Stimulated activated CD4-positive, alpha-beta T cell treated with anti-CD3 and anti-CD28 coated beads, Interleukin-2, amount 100 ng/mL, for 24 hours (primary cell): ENCODE measurements around the gene DDX10.

Experiments used
- DNase-seq, 2 donors: peaks; one replicate each; pipeline ENCODE4 v3.0.0-alpha.2; 2020

The DDX10 gene

DNA sequence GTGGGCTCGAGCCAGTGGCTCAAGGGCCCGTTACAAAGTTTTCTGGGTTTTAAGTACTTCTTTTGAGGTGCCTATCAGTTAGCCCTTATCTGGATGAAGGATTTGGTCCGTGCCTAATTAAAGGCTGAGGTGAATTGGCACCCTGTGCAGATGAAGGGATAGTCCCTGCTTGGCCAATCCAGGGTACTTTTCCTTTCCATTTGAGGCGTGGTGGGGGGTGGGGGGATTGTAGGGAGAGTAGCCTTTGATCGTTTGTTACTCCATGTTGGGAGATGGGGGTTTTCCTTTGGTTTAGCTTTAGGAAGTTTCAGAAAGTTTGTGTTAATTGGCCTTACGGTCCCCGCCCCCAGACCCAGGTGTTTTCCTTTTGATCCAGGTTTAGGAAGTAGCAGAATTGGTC lies 170.8 kb downstream of the DDX10 start:
- no peak for DNase-seq

DNA sequence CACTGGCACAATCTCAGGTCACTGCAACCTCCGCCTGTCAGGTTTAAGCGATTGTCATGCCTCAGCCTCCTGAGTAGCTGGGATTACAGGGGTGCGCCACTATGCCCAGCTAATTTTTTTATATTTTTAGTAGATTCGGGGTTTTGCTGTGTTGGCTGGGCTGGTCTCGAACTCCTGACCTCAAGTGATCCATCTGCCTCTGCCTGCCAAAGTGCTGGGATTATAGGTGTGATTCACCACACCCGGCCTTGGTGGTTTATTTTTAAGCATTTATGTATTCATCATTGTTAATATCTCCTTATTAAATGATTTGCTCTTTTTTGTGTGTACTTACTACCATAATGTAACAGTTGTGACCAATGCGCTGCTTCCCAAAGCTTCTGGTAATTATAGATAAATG lies 171.7 kb downstream of the DDX10 start:
- no peak for DNase-seq

DNA sequence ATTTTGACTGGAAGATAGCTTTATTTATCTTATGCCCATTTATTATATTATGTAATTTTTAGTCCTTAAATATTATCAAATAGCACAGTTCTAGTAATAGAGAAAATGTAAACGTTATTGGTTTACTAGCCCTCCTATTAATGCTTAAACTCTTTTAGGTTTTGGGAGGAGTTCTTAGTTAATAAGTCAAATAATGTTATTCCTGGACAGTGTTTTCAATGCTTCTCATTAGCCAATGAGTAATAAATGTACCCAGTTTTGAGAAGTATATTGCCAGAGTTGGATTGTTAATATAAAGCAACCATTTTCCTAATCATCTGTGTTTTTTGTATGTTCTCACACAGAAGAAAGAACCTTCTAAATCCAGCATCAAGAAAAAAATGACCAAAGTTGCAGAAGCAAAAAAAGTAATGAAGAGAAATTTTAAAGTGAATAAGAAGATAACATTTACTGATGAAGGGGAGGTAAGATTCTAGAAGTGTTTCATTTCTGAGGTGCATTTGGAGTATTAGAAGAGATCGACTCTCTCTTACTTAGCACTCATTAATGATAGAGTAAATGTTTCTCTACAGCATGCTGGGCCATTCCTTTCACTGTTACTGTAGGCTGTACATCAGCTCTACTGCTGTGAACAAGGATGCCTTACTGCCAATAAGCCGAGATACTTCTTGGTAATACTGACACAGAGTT lies 173.4 kb downstream of the DDX10 start:
- DNase-seq, result no peak

DNA sequence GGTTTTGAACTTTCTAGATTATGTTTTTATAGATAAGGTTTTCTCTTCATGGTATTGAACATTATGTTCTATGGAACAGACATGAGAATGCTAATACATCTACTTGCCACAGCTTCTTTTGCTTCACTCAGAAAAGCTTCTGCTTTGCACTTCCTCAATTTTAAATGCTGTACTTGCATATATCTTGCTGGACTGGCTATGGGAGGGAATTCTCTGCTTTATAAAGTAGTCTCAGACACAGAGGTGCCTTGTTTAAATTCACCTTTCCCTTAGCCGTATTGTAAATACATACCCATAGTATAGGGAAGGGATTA lies 173.9 kb downstream of the DDX10 start:
- no peak for DNase-seq

DNA sequence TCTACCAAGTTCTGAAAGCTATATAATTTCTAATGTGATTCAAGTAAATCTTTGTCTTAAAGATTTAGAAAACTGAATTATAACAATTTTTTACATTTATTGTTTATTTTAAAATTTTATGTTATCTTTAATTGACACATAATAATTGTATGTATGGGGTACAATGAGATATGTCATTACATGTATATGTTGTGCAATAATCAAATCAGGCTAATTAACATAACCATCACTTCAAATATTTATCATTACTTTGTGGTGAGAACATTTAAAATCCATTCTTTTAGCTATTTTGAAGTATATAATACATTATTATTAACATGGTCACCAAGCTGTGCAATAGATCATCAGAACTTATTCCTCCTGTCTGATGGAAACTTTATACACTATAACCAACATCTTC lies 181.1 kb downstream of the DDX10 start:
- no peak for DNase-seq

DNA sequence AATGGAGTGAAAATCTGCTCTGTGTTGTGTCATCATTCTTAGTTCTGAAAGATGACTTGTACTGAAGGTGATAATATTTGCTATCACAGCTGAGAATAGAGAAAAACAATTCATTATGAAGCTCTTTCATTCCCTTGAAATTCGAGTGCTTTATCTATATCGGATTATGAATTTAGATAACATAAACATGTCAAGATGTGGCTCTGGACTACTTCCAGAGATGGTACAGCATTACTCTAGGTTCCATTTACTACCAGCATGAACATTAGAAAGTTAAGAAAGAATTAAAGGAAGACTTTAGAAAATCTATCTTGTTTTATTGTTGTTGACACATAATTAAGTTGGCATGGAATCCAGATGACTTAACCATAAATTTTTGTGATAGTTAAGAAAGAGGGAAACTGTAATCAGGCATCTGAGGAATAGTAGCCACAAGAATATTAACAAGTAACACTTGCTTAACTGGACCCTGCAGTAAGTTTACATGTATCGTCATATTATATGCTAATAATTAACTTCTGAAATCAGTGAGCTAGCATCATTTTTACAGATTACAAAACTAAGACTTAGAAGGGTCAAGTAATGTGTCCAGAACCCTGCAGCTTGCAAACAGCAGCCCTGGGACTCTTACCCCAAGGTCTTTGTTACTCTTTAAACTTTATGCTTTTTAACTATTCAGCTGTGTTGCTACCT lies 182.6 kb downstream of the DDX10 start:
- no peak for DNase-seq

DNA sequence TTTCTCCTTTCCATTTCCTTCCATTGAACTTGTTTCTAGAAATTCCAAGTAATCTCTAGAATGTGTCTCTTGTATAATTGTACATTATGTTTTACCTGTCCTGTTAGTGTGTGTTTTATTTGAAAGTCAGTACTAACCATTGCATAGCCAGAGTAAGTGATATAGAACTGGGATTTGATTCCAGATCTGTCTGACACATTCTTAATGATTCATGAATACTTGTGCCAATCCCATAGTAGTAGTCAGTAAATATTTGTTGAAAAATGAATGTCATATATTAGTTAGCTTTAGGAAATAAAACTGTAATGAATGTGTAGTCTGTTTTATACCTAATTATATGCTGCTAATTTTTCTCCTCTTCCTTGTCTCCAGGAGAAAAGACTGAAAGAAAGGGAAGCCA lies 186.9 kb downstream of the DDX10 start:
- DNase-seq, result no peak

DNA sequence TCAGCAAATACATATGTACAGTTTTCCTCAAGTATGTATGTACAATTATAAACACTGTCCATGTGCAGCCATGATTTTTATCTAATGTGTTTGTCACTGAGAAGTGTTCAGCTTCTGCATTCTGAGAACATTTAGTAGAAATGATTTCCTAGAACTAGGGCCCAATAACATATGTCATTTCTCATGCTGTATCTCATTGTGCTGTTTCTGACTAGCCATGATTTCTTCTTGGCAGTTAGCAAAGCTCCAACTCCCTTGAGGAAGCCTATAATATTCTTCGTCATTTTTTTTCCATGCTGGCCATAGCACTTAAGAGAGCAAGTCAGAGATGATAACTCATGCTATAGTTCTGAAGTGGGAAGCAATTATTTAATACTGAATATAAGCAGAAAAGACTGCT lies 187.8 kb downstream of the DDX10 start:
- no peak for DNase-seq

DNA sequence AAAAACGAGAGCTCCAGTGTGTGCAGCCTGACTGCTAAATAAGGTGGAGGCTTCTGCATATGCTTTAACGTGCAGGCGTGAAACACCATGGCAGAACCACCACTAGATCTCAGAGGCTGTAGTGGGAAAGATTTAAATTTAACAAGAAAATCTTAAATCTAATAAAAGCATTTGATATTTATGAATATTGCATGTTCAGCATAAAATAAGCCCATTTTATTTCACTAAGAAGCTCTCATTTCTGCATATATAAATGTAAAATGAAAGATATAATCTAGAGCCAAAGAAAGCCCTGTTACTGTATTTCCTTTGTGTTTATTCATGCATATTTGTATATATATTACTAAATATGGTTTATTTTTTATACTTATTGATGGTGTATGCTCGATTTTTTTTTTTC lies 188.3 kb downstream of the DDX10 start:
- no peak for DNase-seq

DNA sequence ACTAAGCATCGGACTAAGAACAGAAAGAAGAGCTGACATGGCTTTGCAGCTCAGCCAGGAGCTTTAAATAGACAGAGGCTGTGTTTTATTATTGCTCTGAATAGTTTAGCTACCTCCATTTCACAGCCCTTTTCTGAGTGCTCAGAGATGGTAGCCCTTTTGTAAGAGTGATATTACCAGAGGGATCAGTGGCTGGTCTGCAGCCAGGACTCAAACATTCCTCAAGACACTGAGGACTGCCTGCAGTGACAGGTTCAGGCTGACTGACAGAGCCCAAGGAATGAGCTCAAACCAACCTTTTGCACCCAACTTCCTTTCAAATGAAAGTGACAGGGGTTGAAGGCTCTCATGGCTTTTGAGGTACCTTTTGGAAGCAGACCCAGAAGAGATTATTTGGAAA lies 189.0 kb downstream of the DDX10 start:
- DNase-seq, result no peak

DNA sequence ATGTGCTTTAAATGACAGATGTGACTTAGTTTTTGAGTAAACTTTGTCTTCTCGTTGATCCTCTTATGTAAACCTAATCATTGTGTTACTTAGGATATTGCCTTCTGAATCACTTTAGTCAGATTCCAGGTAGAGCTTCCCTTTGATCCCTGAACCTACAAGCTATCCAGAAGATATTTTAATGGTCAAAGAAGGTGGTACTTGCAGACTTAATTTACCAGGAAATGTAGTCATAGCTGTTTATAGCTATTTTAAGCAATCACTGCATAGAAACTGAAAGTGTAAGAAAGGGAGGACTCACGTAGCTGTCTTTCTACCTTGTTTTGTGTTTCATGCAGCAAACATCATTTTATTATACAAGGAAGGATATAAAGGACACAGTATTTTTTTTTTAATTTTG lies 189.5 kb downstream of the DDX10 start:
- no peak for DNase-seq

DNA sequence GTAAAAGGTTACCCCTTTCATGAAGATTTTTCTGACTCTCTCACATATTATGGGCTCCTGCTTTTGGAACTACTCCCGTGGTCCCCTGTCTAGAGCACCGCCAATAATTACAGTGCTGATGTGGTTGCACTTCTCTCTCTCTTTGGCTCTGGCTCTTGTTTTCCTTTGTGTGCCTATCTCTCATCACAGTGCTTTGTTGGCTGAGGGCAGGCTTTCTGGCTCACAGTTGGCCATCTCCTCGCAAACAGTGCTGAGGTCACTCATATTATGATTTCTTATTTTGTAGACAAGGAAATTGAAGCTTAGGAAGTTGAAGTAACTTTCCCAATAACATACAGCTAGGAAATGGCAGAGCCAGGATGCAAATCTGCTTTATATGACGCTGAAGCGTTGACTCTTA lies 192.5 kb downstream of the DDX10 start:
- DNase-seq, result no peak

DNA sequence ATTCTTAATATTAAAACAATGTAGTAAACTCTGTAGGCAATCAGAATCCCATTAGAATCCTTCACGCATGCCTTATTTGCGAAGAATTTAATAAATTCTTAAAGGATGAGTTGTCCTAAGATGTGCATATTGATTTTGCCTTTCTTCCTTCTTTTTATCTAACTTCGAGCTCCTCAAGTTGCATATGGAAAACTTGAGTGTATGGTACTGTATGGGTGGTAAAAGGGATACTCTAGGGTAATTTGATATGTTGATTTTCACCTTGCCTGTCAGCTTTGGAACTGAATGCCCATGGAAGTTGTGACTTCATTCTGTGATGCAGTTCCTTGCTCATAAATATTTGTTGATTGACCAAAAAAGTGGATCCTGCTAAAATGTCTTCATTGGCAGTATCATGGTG lies 193.8 kb downstream of the DDX10 start:
- no peak for DNase-seq

DNA sequence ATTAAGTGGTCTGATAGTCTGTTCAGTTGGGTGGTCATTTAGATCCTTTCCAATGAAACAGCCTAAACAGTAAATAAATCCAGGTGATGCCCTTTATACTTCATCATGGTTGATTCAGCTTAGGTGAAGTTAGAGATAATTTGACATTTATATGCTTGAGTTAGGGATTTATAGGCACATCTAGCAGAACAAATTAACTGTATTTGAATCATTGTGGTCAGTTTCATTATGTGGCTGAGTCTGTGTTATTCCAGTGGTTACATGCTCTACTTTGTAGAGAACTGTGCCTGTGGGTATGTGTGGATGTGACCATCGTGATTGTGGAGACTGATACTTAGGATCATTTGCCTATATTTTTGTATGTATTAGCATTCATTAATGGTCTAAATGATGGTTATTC lies 194.6 kb downstream of the DDX10 start:
- DNase-seq, result no peak

DNA sequence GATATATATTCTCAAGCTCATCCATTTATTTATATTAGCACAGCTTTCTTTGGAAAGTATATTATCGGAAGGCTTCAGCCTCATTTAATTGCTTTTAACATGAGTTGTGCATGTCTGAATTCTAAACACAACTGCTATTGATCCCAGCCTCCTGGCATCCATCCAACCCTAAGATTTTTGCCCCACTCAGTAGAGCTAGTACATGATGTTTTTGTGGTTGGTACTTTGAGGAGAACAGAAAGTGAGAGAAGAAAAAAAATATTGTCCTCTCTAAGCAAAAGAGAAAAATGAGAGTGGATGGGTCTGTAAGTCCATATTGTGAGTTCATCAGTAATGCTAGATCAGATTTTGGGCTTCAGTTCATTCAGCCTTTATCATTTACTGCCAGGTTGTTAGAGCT lies 198.7 kb downstream of the DDX10 start:
- DNase-seq, result no peak

DNA sequence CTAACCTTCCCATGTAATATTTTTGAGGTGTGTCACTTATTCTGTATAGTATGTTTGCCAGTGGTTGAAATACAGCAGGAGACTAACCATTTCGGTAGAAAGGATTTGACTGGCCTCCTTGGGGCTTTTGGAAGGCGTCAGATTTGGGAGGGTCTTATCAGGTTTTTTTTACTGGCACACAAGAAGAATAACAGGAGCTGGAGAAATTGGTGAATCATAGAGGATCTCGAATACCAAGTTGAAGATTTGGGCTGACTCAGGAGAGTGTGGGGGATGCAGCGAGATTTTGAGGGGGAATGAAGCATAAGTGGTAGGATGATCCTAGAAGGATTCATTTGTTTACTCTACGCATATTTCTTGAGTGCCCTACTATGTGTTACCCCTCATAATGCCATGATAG lies 200.5 kb downstream of the DDX10 start:
- no peak for DNase-seq

DNA sequence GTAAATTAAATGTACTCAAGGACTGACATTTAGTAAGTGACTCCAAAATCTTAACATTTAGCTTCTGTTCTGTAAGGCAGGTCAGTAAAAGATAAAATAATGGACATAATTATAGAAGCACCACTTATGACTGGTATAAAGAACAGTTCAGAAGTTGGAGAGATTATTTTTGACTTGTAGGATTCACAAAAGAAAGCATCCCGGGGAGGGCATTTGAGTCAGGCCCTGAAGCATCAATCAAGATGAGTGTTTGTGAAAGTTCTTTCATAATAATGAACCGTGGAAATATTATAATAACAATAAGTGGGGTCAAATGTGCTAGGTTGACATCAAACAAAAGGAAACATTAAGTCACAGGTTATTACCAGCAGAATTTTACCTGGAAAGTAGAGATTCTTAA lies 201.9 kb downstream of the DDX10 start:
- no peak for DNase-seq

DNA sequence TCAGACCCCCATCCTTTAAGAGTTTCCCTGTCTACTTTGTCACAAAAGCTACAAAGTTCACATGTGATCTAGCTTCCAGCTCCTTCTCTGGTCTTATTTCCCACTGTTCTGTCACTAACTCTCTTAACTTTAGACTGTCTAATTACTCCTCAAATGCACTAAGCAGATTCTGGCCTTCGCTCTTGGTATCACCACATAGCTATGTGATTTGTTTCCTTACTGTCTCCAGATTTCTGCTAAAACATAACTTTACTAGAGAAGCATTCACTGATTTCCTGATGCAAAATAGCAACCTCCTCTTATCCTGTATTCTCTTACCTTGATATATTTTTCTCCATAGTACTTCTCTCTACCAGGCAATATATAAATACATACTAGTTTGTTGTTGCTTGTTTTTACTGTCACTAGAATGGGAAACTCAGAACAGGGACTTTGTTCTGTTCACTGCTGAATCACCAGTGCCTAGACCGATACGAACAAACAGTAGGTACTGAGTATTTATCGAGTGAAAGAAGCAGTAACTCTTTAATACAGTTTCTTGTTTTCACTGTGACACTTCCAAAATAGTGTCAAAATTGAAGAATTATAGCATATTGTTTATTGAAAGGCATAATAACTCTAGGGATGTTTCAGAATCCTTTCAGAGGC lies 205.6 kb downstream of the DDX10 start:
- no peak for DNase-seq

DNA sequence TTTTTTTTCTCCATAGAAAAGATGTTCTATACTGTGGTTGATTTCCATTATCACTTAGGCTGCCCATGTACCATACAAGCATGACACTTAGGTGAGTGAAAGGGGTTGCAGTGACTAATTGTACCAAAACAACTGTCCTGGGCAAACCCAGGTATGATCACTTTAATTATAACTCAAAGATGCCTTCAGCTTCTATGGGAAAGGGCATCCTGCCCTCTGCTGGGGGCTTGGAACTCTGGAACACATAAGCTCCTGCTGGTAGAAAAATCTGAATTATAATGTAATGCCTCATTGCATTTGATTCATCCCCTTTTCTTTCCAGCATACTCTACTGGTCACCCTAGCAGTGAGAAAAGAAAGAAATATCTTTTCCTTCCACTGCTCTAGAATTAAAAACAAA lies 206.3 kb downstream of the DDX10 start:
- peak in 1 of 2 donors; percentile 17 for DNase-seq

DNA sequence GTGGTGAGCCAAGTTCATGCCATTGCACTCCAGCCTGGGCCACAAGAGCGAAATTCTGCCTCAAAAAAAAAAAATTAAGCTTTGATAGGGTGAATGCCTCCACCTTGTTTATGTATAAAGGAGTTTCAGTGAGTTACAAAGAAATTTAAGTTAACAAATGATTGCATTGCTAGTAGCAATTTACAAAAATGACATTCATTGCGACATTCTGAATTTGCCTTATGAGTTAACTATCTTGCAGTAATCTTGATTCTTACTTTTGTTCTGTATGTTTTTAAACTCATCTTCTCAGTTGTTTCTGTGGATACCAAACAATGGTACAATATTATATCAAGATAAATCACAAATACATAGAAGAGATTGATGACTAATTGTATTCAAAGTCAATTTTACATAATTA lies 207.0 kb downstream of the DDX10 start:
- no peak for DNase-seq

DNA sequence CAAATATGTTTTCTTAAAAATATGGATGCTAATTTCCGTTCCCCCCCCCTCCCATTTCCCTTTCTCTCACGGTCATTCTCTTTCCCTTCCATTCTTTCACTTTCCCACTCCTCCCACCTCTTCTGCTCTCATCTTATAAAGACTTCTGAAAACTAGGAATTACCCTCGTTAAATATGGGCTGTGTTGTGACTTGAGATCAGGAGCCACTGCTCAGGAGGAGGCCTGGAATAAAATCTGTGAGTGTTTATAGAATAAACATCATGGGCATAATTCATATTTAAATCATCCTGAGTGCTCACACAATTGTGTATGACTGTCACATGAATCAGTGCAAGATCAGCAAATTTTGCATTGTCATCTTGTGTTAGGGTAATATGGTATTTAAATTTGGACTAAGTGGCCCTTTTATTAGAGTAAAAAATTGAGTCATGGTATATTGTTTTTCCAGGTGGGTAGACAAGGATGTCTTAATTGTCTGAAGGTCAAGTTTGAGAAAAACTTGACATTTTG lies 208.0 kb downstream of the DDX10 start:
- DNase-seq, result no peak

DNA sequence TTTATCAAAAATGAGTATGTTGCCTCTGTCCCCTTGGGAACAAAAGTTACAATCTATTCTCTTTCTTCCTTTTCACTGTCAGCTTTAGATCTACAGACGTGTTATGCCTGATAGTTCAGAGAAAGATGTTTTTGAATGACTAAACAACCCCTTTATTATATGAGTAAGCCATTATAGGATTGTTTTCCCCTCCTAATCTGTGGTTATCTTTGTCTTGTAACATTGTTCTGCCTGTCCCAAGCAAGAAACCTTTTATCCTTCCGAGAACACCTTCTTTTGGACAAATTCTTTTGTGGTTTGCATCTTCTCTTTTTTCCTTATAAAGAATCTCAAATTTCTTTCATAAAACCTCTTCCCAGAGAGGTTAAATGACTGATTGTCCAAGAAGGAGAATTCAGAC lies 208.4 kb downstream of the DDX10 start:
- DNase-seq, result no peak

DNA sequence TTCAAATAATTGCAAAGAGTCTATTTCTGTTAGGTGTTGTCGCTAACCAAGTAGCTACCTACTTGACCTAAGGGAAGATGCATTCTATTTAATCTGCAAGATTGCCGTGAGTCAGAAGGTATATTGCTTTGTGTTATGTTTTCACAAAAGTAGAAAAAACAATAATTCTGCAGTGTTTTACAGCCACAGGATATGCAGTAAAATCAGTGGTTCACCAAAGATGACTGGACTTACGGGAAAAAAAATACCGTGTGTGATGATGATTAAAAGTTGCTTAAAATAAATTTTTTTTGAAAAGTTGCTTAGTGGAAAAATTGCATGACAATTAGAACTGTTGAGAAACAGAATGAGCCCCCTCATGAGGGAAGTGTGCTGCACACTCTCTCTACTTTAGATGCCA lies 209.1 kb downstream of the DDX10 start:
- no peak for DNase-seq

DNA sequence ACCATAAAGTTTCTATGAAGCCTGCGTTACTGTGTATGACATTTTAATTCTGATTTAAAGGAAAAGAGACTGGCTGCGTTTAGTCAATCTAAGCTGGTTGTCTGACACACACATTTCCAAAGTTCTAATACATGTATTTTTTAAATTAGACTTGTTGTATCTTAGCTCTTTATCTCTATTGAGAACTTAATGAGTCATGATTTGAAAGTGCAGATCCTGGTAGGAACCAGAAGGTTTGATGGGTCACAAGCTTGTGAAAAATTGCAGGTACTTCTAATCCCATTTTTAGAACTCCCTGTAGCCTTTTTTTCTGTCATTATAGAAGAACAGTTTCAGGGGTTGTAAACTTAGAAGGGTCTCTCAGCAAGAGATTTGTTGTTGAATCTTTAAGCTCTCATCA lies 210.3 kb downstream of the DDX10 start:
- DNase-seq, result no peak

DNA sequence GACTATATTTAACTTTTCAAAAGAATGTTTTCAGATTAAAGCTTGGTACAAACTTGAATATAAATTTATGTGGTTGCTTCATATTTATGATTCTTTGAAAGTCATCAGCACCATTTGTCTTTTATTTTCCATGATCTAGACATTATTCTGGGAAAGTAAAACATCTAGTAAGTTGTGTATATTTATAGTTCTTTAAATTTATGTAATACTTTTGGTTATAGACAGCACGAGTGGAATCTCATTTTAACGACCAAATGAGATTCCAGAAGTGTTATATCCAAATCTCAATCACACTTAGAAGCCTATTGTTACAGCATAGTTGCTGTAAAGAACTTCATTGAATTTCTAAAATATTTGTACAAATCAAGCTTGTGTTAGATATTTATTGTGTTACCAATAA lies 212.3 kb downstream of the DDX10 start:
- no peak for DNase-seq
